Measurements from ENCODE around the gene PLEKHH2.

The PLEKHH2 gene

GRCh38 chr2:43752302-43752701 lies 115.2 kb downstream of the PLEKHH2 start:
- TF ChIP-seq POU6F1 (CRISPR knock-in tag; IDR thresholded peaks at IDR 0.05; ENCODE audit: borderline replicate concordance, low read depth): no peak
- TF ChIP-seq ZNF70 (CRISPR knock-in tag; IDR thresholded peaks at IDR 0.05): no peak
- TF ChIP-seq ZFP3 (CRISPR knock-in tag; IDR thresholded peaks at IDR 0.05): no peak
- TF ChIP-seq BACH2 (CRISPR knock-in tag; IDR thresholded peaks at IDR 0.05; ENCODE audit: borderline replicate concordance): no peak
- TF ChIP-seq ARNTL (CRISPR knock-in tag; IDR thresholded peaks at IDR 0.05; ENCODE audit: borderline replicate concordance, low read depth): no peak
- TF ChIP-seq TOX (CRISPR knock-in tag; IDR thresholded peaks at IDR 0.05; ENCODE audit: borderline replicate concordance): no peak
- TF ChIP-seq ZNF8 (CRISPR knock-in tag; IDR thresholded peaks at IDR 0.05): no peak
- ATAC-seq: no peak

- no peak for ATAC-seq
- TF ChIP-seq TSHZ2 (CRISPR knock-in tag; IDR thresholded peaks at IDR 0.05): no peak
- TF ChIP-seq CREB5 (CRISPR knock-in tag; IDR thresholded peaks at IDR 0.05; ENCODE audit: low read depth): no peak
- no peak for TF ChIP-seq PPARA (CRISPR knock-in tag; IDR thresholded peaks at IDR 0.05; ENCODE audit: borderline replicate concordance)
- no peak for TF ChIP-seq ZC3H10 (CRISPR knock-in tag; IDR thresholded peaks at IDR 0.05)
- no peak for TF ChIP-seq ZFP3 (CRISPR knock-in tag; IDR thresholded peaks at IDR 0.05)
- no peak for TF ChIP-seq ZFP30 (CRISPR knock-in tag; IDR thresholded peaks at IDR 0.05)
- TF ChIP-seq TOX (CRISPR knock-in tag; IDR thresholded peaks at IDR 0.05; ENCODE audit: borderline replicate concordance): no peak
- TF ChIP-seq OSR1 (CRISPR knock-in tag; IDR thresholded peaks at IDR 0.05): no peak
- no peak for TF ChIP-seq ZNF70 (CRISPR knock-in tag; IDR thresholded peaks at IDR 0.05)
- no peak for TF ChIP-seq ESRRG (CRISPR knock-in tag; IDR thresholded peaks at IDR 0.05)
- no peak for TF ChIP-seq SNAI2 (CRISPR knock-in tag; IDR thresholded peaks at IDR 0.05)
- TF ChIP-seq RARB (CRISPR knock-in tag; IDR thresholded peaks at IDR 0.05): no peak
- no peak for TF ChIP-seq GLIS3 (CRISPR knock-in tag; IDR thresholded peaks at IDR 0.05)
Measured at GRCh38 chr2:43754180-43754579, 117.1 kb downstream of the PLEKHH2 start.

- peak; percentile 14; the same call in 2 of the 3 replicates for ATAC-seq
- TF ChIP-seq PATZ1 (CRISPR knock-in tag; IDR thresholded peaks at IDR 0.05; ENCODE audit: borderline replicate concordance) (no peak), POU6F1 (CRISPR knock-in tag; IDR thresholded peaks at IDR 0.05; ENCODE audit: borderline replicate concordance, low read depth) (no peak), ISL1 (CRISPR knock-in tag; IDR thresholded peaks at IDR 0.05) (no peak), BACH2 (CRISPR knock-in tag; IDR thresholded peaks at IDR 0.05; ENCODE audit: borderline replicate concordance) (no peak), ZFP30 (CRISPR knock-in tag; IDR thresholded peaks at IDR 0.05) (no peak), CREB5 (CRISPR knock-in tag; IDR thresholded peaks at IDR 0.05; ENCODE audit: low read depth) (no peak), ESRRG (CRISPR knock-in tag; IDR thresholded peaks at IDR 0.05) (no peak), ZNF70 (CRISPR knock-in tag; IDR thresholded peaks at IDR 0.05) (no peak), ZNF565 (CRISPR knock-in tag; conservative IDR thresholded peaks at IDR 0.05; ENCODE audit: low read depth) (no peak), GLIS3 (CRISPR knock-in tag; IDR thresholded peaks at IDR 0.05) (no peak), TCF4 (CRISPR knock-in tag; IDR thresholded peaks at IDR 0.05; ENCODE audit: borderline replicate concordance) (no peak), OSR1 (CRISPR knock-in tag; IDR thresholded peaks at IDR 0.05) (no peak), ZC3H10 (CRISPR knock-in tag; IDR thresholded peaks at IDR 0.05) (no peak), ZFP3 (CRISPR knock-in tag; IDR thresholded peaks at IDR 0.05) (no peak), CSDC2 (CRISPR knock-in tag; IDR thresholded peaks at IDR 0.05) (no peak), RARB (CRISPR knock-in tag; IDR thresholded peaks at IDR 0.05) (no peak), SNAI2 (CRISPR knock-in tag; IDR thresholded peaks at IDR 0.05) (no peak), TSHZ2 (CRISPR knock-in tag; IDR thresholded peaks at IDR 0.05) (no peak), TOX (CRISPR knock-in tag; IDR thresholded peaks at IDR 0.05; ENCODE audit: borderline replicate concordance) (no peak)
Measured at GRCh38 chr2:43758739-43759138, 121.7 kb downstream of the PLEKHH2 start.

All from SK-N-SH treated with all-trans-retinoic acid at 6 μM for 48 hours (cell line).